ENCODE data around the gene GPC5. TPM values are rescaled to one million over a fixed set of nuclear protein-coding genes. Genes with fewer than 3 reads are reported as not detected.

GPC5 gene
- total RNA-seq, 1 experiment from 2014 or later = not detected

DNA sequence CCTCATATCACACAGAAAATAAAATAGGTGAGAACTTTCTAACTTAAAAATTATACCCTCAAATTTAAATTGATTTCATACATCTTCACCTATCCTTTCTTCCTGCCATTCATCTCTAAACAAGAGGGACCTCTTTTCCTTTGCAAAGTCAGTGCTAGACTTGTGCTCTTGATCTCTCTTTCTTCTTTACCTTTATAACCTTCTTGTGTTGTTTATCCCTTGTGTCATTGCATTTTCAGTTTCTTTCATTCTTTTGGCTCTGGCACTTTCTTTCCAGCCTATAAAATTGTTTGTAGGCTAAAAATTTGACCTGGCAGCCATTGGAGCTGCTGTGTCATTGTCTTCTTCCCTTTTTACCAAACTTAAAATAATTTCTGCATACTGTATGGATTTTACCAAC lies 190.1 kb downstream of the GPC5 start:
- Mint-ChIP-seq H3K27me3 (ENCODE audit: unreplicated experiment) (no peaks in the 10 kb centered on the region), H3K9me3 (ENCODE audit: low read depth, unreplicated experiment) (peaks cover 4% of the 10 kb centered on the region), H3K4me3 (ENCODE audit: low read depth, unreplicated experiment) (no peak overlapping the region), H3K36me3 (ENCODE audit: insufficient read depth, unreplicated experiment) (no peaks in the 10 kb centered on the region), H3K4me1 (ENCODE audit: low read depth, unreplicated experiment) (no peaks in the 10 kb centered on the region), H3K27ac (ENCODE audit: unreplicated experiment) (no peak overlapping the region)
- CTCF ChIA-PET = no interaction called here
- TF ChIP-seq, protein P1, sequence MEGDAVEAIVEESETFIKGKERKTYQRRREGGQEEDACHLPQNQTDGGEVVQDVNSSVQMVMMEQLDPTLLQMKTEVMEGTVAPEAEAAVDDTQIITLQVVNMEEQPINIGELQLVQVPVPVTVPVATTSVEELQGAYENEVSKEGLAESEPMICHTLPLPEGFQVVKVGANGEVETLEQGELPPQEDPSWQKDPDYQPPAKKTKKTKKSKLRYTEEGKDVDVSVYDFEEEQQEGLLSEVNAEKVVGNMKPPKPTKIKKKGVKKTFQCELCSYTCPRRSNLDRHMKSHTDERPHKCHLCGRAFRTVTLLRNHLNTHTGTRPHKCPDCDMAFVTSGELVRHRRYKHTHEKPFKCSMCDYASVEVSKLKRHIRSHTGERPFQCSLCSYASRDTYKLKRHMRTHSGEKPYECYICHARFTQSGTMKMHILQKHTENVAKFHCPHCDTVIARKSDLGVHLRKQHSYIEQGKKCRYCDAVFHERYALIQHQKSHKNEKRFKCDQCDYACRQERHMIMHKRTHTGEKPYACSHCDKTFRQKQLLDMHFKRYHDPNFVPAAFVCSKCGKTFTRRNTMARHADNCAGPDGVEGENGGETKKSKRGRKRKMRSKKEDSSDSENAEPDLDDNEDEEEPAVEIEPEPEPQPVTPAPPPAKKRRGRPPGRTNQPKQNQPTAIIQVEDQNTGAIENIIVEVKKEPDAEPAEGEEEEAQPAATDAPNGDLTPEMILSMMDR (IDR thresholded peaks at IDR 0.05; ENCODE audit: unreplicated experiment) = no peak
- DNase-seq = no peak
- BruUV-seq (replicated peaks) = no TSS peak
- intact Hi-C loops (cut with micrococcal nuclease; ENCODE audit: unreplicated experiment) = no loop called here

DNA sequence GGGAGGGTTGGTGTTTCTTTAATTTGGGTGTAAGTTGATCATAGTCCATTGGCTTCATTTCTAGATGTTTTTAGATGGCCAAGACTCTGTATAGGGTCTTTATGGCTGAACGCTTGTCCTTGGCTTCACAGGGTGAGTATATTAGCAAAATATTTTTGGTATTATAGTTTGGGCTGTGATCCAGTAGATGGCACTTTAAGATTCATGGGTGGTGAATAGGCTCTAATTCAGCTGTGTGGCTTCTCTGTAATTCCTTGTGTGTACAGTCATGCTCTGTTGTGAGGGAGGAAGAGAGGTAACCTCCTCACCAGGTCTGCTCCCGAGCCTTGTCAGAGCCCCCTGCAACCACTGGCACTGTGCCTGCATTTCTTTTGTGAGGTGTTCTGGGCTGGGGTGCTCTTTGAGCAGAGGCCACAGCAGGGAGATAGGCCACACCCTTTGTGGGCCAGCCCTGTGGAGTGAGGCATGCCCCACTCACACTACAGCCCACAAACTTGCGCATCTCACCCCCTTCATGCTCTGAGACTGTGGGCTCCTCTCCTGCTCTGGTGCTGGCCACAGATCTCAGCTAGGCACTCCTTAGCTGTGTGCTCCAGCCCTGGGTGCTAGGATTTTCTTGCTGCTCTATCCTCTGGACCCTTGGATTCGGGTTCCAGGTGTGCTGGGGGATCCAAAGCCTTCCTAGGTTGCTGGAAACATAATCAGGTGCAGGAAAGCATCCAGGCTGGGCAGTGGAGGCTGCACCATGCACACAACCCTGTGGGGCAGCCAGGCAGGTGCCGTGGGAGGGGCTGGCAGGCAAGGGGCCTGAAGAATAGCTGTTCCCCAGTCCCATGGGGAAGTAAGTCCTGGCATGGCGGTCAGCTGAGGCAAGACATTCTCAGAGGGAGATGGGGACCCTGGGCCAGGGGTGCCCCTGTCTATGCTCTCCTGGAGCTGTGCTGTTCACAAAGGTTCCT lies 193.9 kb downstream of the GPC5 start:
- H3K9me3 Mint-ChIP-seq (ENCODE audit: low read depth, unreplicated experiment) = peaks cover 4% of the 10 kb centered on the region
- intact Hi-C loops (cut with micrococcal nuclease; ENCODE audit: unreplicated experiment) = no loop called here
- TF ChIP-seq, protein P1 (IDR thresholded peaks at IDR 0.05; ENCODE audit: unreplicated experiment) = no peak
- no peak overlapping the region for H3K27ac Mint-ChIP-seq (ENCODE audit: unreplicated experiment)
- CTCF ChIA-PET = no interaction called here
- H3K4me3 Mint-ChIP-seq (ENCODE audit: low read depth, unreplicated experiment) = no peak overlapping the region
- H3K4me1 Mint-ChIP-seq (ENCODE audit: low read depth, unreplicated experiment) = no peaks in the 10 kb centered on the region
- no TSS peak for BruUV-seq (replicated peaks)
- no peak for DNase-seq
- no peaks in the 10 kb centered on the region for H3K27me3 Mint-ChIP-seq (ENCODE audit: unreplicated experiment)
- no peaks in the 10 kb centered on the region for H3K36me3 Mint-ChIP-seq (ENCODE audit: insufficient read depth, unreplicated experiment)

DNA sequence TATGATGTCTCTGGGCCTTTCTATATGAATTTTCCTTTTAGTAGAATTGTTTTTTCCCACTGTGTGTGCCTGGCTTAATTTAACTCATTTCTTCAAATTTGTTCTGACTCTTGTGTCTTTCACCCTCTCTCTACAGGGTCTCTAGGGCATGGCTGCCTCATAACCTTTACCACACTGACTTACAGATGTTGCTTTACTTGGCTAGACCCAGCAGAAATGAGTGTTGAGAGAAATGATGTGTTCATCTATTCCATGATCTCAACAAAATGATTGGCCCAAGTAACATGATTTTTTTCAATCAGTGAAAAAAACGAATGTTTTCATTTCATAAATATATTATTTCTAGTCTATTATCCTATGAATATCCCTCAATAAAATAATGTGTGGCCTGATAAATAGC lies 195.0 kb downstream of the GPC5 start:
- no peak overlapping the region for H3K27ac Mint-ChIP-seq (ENCODE audit: unreplicated experiment)
- H3K4me1 Mint-ChIP-seq (ENCODE audit: low read depth, unreplicated experiment) = no peaks in the 10 kb centered on the region
- no peak overlapping the region for H3K4me3 Mint-ChIP-seq (ENCODE audit: low read depth, unreplicated experiment)
- H3K9me3 Mint-ChIP-seq (ENCODE audit: low read depth, unreplicated experiment) = peaks cover 4% of the 10 kb centered on the region
- H3K27me3 Mint-ChIP-seq (ENCODE audit: unreplicated experiment) = no peaks in the 10 kb centered on the region
- no peaks in the 10 kb centered on the region for H3K36me3 Mint-ChIP-seq (ENCODE audit: insufficient read depth, unreplicated experiment)
- BruUV-seq (replicated peaks) = no TSS peak
- DNase-seq = no peak
- TF ChIP-seq, protein P1 (IDR thresholded peaks at IDR 0.05; ENCODE audit: unreplicated experiment) = no peak
- CTCF ChIA-PET = no interaction called here
- intact Hi-C loops (cut with micrococcal nuclease; ENCODE audit: unreplicated experiment) = no loop called here

DNA sequence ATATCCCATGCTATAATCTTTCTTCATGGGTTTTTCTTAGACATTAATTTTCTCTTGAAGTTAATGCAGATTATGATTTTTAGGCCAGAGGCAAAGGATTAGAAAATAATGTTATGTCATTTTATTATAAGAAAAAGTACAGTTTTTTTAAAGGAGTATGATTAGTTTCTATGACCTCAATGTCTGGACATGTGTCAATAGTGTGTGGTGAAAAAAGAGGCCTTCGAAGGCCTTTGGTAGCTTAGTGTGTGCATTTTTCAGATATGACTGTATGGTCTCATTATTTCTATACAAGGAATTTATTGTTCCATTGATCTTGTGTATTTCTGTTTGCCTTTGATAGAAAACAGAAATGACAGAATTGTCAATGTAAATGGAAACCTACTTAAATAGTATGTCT lies 195.6 kb downstream of the GPC5 start:
- H3K36me3 Mint-ChIP-seq (ENCODE audit: insufficient read depth, unreplicated experiment) = no peaks in the 10 kb centered on the region
- intact Hi-C loops (cut with micrococcal nuclease; ENCODE audit: unreplicated experiment) = no loop called here
- H3K27ac Mint-ChIP-seq (ENCODE audit: unreplicated experiment) = no peak overlapping the region
- no peak for DNase-seq
- H3K27me3 Mint-ChIP-seq (ENCODE audit: unreplicated experiment) = no peaks in the 10 kb centered on the region
- no TSS peak for BruUV-seq (replicated peaks)
- H3K4me3 Mint-ChIP-seq (ENCODE audit: low read depth, unreplicated experiment) = no peak overlapping the region
- no peaks in the 10 kb centered on the region for H3K4me1 Mint-ChIP-seq (ENCODE audit: low read depth, unreplicated experiment)
- H3K9me3 Mint-ChIP-seq (ENCODE audit: low read depth, unreplicated experiment) = peaks cover 3% of the 10 kb centered on the region
- CTCF ChIA-PET = no interaction called here
- TF ChIP-seq, protein P1 (IDR thresholded peaks at IDR 0.05; ENCODE audit: unreplicated experiment) = no peak
